HL-60 (cell line): Measurements from ENCODE around the gene ITPK1.
A peak's percentile ranks its signal among the peaks of the same experiment; 100 is the strongest.

Source experiments
- DNase-seq, 2 experiments: peaks; one replicate each; pipeline ENCODE4 v3.0.0-alpha.2; 2010 to 2020; ENCODE audit warnings: low read depth in 1 of 2, low spot score in 1 of 2
- H3K27ac ChIP-seq: fragments of 250-450 bp; sonication (Bioruptor Pico); replicated peaks from 2 replicates; pipeline ENCODE4 v1.5.1; 2020; ENCODE audit warnings: mild to moderate bottlenecking, moderate library complexity
- H3K27me3 ChIP-seq: fragments of 250-450 bp; sonication (Bioruptor Pico); 2 replicates; pipeline ENCODE4 v1.5.1; 2021; ENCODE audit warnings: mild to moderate bottlenecking, moderate library complexity; ENCODE audit not compliant: insufficient read depth, poor library complexity, severe bottlenecking
- H3K4me3 ChIP-seq: replicated peaks from 2 replicates; pipeline ENCODE4 v1.5.1; 2011; ENCODE audit warnings: mild to moderate bottlenecking, control low read depth, low read length; ENCODE audit not compliant: insufficient read depth
- CTCF ChIP-seq: IDR thresholded peaks from one replicate; pipeline ENCODE4 v1.5.1; 2011; ENCODE audit warnings: low read length, control low read depth, inconsistent platforms; ENCODE audit not compliant: insufficient read depth
- GABPA ChIP-seq: IDR thresholded peaks from 2 replicates; pipeline ENCODE4 v1.6.1; 2012; ENCODE audit warnings: low read depth
- POLR2AphosphoS5 ChIP-seq: IDR thresholded peaks from 2 replicates; pipeline ENCODE4 v1.6.1; 2012; ENCODE audit warnings: low read depth
- REST ChIP-seq: IDR thresholded peaks from 2 replicates; pipeline ENCODE4 v1.6.1; 2012; ENCODE audit warnings: low read depth; ENCODE audit not compliant: insufficient replicate concordance
- SPI1 ChIP-seq: IDR thresholded peaks from 2 replicates; pipeline ENCODE4 v1.6.1; 2012; ENCODE audit warnings: low read depth, mild to moderate bottlenecking, borderline replicate concordance

The ITPK1 gene

GRCh38 chr14:93014058-93015023 lies 101.4 kb downstream of the ITPK1 start:
- no peak for DNase-seq
- no peak for TF ChIP-seq REST

GRCh38 chr14:93012951-93013719 lies 102.6 kb downstream of the ITPK1 start:
- Histone ChIP-seq H3K4me3 (no peak overlapping the region), H3K27me3 (no peaks in the 10 kb centered on the region), H3K27ac (no peak overlapping the region)
- peak in 1 of 2 experiments; percentile 50 for DNase-seq
- TF ChIP-seq SPI1 (peak; percentile 81), POLR2AphosphoS5 (no peak)

More at GRCh38 chr14:93014058-93015023, 101.4 kb downstream of the ITPK1 start:
- H3K27ac ChIP-seq: no peak overlapping the region
- no peak overlapping the region for H3K4me3 ChIP-seq
- H3K27me3 ChIP-seq: no peaks in the 10 kb centered on the region

GRCh38 chr14:93012506-93012905 lies 103.2 kb downstream of the ITPK1 start:
- DNase-seq: no peak
- no peak overlapping the region for H3K27ac ChIP-seq
- TF ChIP-seq SPI1 (no peak), GABPA (no peak), REST (no peak), POLR2AphosphoS5 (no peak), CTCF (no peak)
- no peaks in the 10 kb centered on the region for H3K27me3 ChIP-seq
- no peak overlapping the region for H3K4me3 ChIP-seq

GRCh38 chr14:93011650-93012325 lies 103.9 kb downstream of the ITPK1 start:
- DNase-seq: no peak
- Histone ChIP-seq H3K27me3 (no peaks in the 10 kb centered on the region), H3K4me3 (no peak overlapping the region), H3K27ac (no peak overlapping the region)
- TF ChIP-seq SPI1 (no peak), GABPA (no peak), REST (no peak), POLR2AphosphoS5 (no peak), CTCF (no peak)
